ENCODE measurements around the gene TM9SF1.

TM9SF1 gene

GRCh38 chr14:24198814-24199524, 3.7 kb upstream of the TM9SF1 start:
- FAIRE-seq = no peak

GRCh38 chr14:24197056-24197450, 1.8 kb upstream of the TM9SF1 start:
- FAIRE-seq = no peak
- no peak for DNase-seq (ENCODE audit: extremely low spot score, insufficient read length, low read depth)

More at GRCh38 chr14:24198814-24199524, 3.7 kb upstream of the TM9SF1 start:
- DNase-seq (ENCODE audit: extremely low spot score, insufficient read length, low read depth) = no peak

GRCh38 chr14:24196071-24197055, 1.1 kb upstream of the TM9SF1 start:
- DNase-seq (ENCODE audit: extremely low spot score, insufficient read length, low read depth) (no peak), FAIRE-seq (peak; percentile 77)

GRCh38 chr14:24194873-24195185, 412 bp downstream of the TM9SF1 start:
- DNase-seq (ENCODE audit: extremely low spot score, insufficient read length, low read depth) (no peak), FAIRE-seq (no peak)

GRCh38 chr14:24194186-24194872, 912 bp downstream of the TM9SF1 start:
- FAIRE-seq (no peak), DNase-seq (ENCODE audit: extremely low spot score, insufficient read length, low read depth) (no peak)

- FAIRE-seq (no peak), DNase-seq (ENCODE audit: extremely low spot score, insufficient read length, low read depth) (no peak)
Measured at GRCh38 chr14:24192933-24193332, 2.3 kb downstream of the TM9SF1 start.

GRCh38 chr14:24190416-24190815, 4.8 kb downstream of the TM9SF1 start:
- FAIRE-seq = no peak

GRCh38 chr14:24189460-24189859, 5.8 kb downstream of the TM9SF1 start:
- FAIRE-seq = no peak
- no peak for DNase-seq (ENCODE audit: extremely low spot score, insufficient read length, low read depth)

More at GRCh38 chr14:24190416-24190815, 4.8 kb downstream of the TM9SF1 start:
- no peak for DNase-seq (ENCODE audit: extremely low spot score, insufficient read length, low read depth)

- DNase-seq (ENCODE audit: extremely low spot score, insufficient read length, low read depth) = no peak
- FAIRE-seq = no peak
Measured at GRCh38 chr14:24189059-24189375, 6.2 kb downstream of the TM9SF1 start.

GRCh38 chr14:24188251-24189058, 6.8 kb downstream of the TM9SF1 start, which contains the start of gene IPO4:
TSS of gene IPO4 (minus strand) at chr14:24188816. CDS start at chr14:24188787, 29 bp downstream.
- FAIRE-seq (peak; percentile 95), DNase-seq (ENCODE audit: extremely low spot score, insufficient read length, low read depth) (peak; percentile 99)

GRCh38 chr14:24187539-24187915, 7.7 kb downstream of the TM9SF1 start:
- FAIRE-seq (no peak), DNase-seq (ENCODE audit: extremely low spot score, insufficient read length, low read depth) (no peak)

GRCh38 chr14:24186831-24187538, 8.3 kb downstream of the TM9SF1 start:
- FAIRE-seq (no peak), DNase-seq (ENCODE audit: extremely low spot score, insufficient read length, low read depth) (no peak)

GRCh38 chr14:24185741-24186140, 9.5 kb downstream of the TM9SF1 start:
- DNase-seq (ENCODE audit: extremely low spot score, insufficient read length, low read depth) (no peak), FAIRE-seq (no peak)

- DNase-seq (ENCODE audit: extremely low spot score, insufficient read length, low read depth) (no peak), FAIRE-seq (no peak)
Measured at GRCh38 chr14:24185026-24185425, 10.2 kb downstream of the TM9SF1 start.

GRCh38 chr14:24184104-24184970, 10.9 kb downstream of the TM9SF1 start:
- FAIRE-seq (no peak), DNase-seq (ENCODE audit: extremely low spot score, insufficient read length, low read depth) (no peak)

GRCh38 chr14:24183014-24183481, 12.2 kb downstream of the TM9SF1 start:
- DNase-seq (ENCODE audit: extremely low spot score, insufficient read length, low read depth) = no peak
- no peak for FAIRE-seq

GRCh38 chr14:24182110-24182882, 12.9 kb downstream of the TM9SF1 start:
- no peak for DNase-seq (ENCODE audit: extremely low spot score, insufficient read length, low read depth)
- FAIRE-seq = no peak
